ENCODE data around the gene TENM4. TPM values are rescaled to one million over a fixed set of nuclear protein-coding genes. Genes with fewer than 3 reads are reported as not detected.

Gene TENM4
- total and polyA plus RNA-seq, 10 of the 15 experiments (the other 5 are each of a cell fraction or from before 2014, with no cell fraction given), result 0.03 to 0.12 (median 0.06) TPM; not detected in 7

- TF ChIP-seq, protein P1, sequence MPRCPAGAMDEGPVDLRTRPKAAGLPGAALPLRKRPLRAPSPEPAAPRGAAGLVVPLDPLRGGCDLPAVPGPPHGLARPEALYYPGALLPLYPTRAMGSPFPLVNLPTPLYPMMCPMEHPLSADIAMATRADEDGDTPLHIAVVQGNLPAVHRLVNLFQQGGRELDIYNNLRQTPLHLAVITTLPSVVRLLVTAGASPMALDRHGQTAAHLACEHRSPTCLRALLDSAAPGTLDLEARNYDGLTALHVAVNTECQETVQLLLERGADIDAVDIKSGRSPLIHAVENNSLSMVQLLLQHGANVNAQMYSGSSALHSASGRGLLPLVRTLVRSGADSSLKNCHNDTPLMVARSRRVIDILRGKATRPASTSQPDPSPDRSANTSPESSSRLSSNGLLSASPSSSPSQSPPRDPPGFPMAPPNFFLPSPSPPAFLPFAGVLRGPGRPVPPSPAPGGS (IDR thresholded peaks at IDR 0.05; ENCODE audit: borderline replicate concordance, insufficient read depth, low read depth, low read length, poor library complexity, severe bottlenecking), result no peak
- TF ChIP-seq MTA2 (IDR thresholded peaks at IDR 0.05; ENCODE audit: low read depth), result no peak
- no peak for TF ChIP-seq HDAC6 (IDR thresholded peaks at IDR 0.05; ENCODE audit: unreplicated experiment)
- TF ChIP-seq KAT2A (conservative IDR thresholded peaks at IDR 0.05; ENCODE audit: control insufficient read depth, low read depth, low read length), result no peak
- no peak for TF ChIP-seq JUNB (IDR thresholded peaks at IDR 0.05)
- no peak for TF ChIP-seq POLR2A (IDR thresholded peaks at IDR 0.05; ENCODE audit: low read depth, low read length)
Measured at GRCh38 chr11:78996007-78996406, 444.8 kb downstream of the TENM4 start (continued).

- ChIA-PET CTCF (interaction anchor here (1.2 kb wide), 1 partner anchor 46 kb away, joined by 3 read pairs; no protein-coding TSS in a partner anchor), POLR2A (no interaction called here), SMC1A (ENCODE audit: uncharacterized antibody, unreplicated experiment) (no interaction called here), RAD21 (ENCODE audit: unreplicated experiment) (no interaction called here)
- H2AFZ ChIP-seq (ENCODE audit: control insufficient read depth, low read depth, low read length), result no peak overlapping the region
- no peaks in the 10 kb centered on the region for H3K36me3 ChIP-seq (ENCODE audit: control insufficient read depth in 2 of 2, insufficient read depth in 2 of 2, low read length in 1 of 2)
- H3K4me2 ChIP-seq (ENCODE audit: control insufficient read depth, insufficient read depth), result no peak overlapping the region
- no peak overlapping the region for H3K27ac ChIP-seq (ENCODE audit: control insufficient read depth, insufficient read depth)
- intact Hi-C loops (cut with micrococcal nuclease; ENCODE audit: unreplicated experiment), result no loop called here
- no peaks in the 10 kb centered on the region for H3K79me2 ChIP-seq (ENCODE audit: control insufficient read depth, insufficient read depth, low read length)
- H3K9ac ChIP-seq (ENCODE audit: control insufficient read depth, insufficient read depth, low read length), result no peak overlapping the region
- no TSS peak for BruUV-seq (replicated peaks)
- H3K9me3 ChIP-seq (replicated peaks; ENCODE audit: control insufficient read depth, insufficient read depth, low read length), result no peaks in the 10 kb centered on the region
- H4K20me1 ChIP-seq (ENCODE audit: control insufficient read depth, insufficient read depth), result no peaks in the 10 kb centered on the region
- H3K4me3 ChIP-seq, result no peak overlapping the region
- H3K4me1 ChIP-seq (ENCODE audit: control insufficient read depth, insufficient read depth, low read length), result no peaks in the 10 kb centered on the region
- no peak for FAIRE-seq
- no peak for ATAC-seq
- no peak for DNase-seq (ENCODE audit: low read depth, low spot score)
- 57% methylated on average over 3 of the region's 3 CpGs for WGBS (ENCODE audit: insufficient coverage, insufficient replicate concordance, low lambda C conversion rate, missing lambda C conversion rate)
- no peaks in the 10 kb centered on the region; a peak in 1 of 4 replicates for H3K27me3 ChIP-seq (replicated peaks in 1 of 2; ENCODE audit: control insufficient read depth in 2 of 2, insufficient read depth in 2 of 2, low read length in 1 of 2)
- in situ Hi-C loops (cut with MboI), result no loop called here
- TF ChIP-seq ZBTB33 (IDR thresholded peaks at IDR 0.05) (no peak), ATF7 (IDR thresholded peaks at IDR 0.05; ENCODE audit: low read depth) (no peak), CREB1 (IDR thresholded peaks at IDR 0.05; ENCODE audit: low read depth) (no peak), BMI1 (IDR thresholded peaks at IDR 0.05; ENCODE audit: borderline replicate concordance) (no peak), TARDBP (IDR thresholded peaks at IDR 0.05; ENCODE audit: borderline replicate concordance) (no peak), CEBPB (IDR thresholded peaks at IDR 0.05; ENCODE audit: borderline replicate concordance in 1 of 2, low read depth in 2 of 2, low read length in 2 of 2) (no peak), TCF12 (IDR thresholded peaks at IDR 0.05; ENCODE audit: low read depth, low read length) (no peak), RAD51 (IDR thresholded peaks at IDR 0.05) (no peak), EP300 (IDR thresholded peaks at IDR 0.05; ENCODE audit: borderline replicate concordance in 1 of 2, control insufficient read depth in 1 of 2, low read depth in 2 of 2, low read length in 2 of 2) (no peak), NFIC (IDR thresholded peaks at IDR 0.05; ENCODE audit: low read depth, low read length) (no peak)
- TF ChIP-seq, protein P2, sequence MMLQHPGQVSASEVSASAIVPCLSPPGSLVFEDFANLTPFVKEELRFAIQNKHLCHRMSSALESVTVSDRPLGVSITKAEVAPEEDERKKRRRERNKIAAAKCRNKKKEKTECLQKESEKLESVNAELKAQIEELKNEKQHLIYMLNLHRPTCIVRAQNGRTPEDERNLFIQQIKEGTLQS (IDR thresholded peaks at IDR 0.05; ENCODE audit: borderline replicate concordance, extremely low read depth, low read depth, low read length), result no peak
- TF ChIP-seq, protein P3, sequence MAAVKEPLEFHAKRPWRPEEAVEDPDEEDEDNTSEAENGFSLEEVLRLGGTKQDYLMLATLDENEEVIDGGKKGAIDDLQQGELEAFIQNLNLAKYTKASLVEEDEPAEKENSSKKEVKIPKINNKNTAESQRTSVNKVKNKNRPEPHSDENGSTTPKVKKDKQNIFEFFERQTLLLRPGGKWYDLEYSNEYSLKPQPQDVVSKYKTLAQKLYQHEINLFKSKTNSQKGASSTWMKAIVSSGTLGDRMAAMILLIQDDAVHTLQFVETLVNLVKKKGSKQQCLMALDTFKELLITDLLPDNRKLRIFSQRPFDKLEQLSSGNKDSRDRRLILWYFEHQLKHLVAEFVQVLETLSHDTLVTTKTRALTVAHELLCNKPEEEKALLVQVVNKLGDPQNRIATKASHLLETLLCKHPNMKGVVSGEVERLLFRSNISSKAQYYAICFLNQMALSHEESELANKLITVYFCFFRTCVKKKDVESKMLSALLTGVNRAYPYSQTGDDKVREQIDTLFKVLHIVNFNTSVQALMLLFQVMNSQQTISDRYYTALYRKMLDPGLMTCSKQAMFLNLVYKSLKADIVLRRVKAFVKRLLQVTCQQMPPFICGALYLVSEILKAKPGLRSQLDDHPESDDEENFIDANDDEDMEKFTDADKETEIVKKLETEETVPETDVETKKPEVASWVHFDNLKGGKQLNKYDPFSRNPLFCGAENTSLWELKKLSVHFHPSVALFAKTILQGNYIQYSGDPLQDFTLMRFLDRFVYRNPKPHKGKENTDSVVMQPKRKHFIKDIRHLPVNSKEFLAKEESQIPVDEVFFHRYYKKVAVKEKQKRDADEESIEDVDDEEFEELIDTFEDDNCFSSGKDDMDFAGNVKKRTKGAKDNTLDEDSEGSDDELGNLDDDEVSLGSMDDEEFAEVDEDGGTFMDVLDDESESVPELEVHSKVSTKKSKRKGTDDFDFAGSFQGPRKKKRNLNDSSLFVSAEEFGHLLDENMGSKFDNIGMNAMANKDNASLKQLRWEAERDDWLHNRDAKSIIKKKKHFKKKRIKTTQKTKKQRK (IDR thresholded peaks at IDR 0.05; ENCODE audit: low read depth, low read length), result no peak
Measured at GRCh38 chr11:78995171-78995570, 445.7 kb downstream of the TENM4 start.
